Activated CD4-positive, alpha-beta memory T cell treated with anti-CD3 and anti-CD28 coated beads, Interleukin-2, amount 10 ng/mL, durations not matched to agents 7 days and 5 days (primary cell): Measurements from ENCODE around the gene HCST. TPM values are rescaled to one million over a fixed set of nuclear protein-coding genes. Genes with fewer than 3 reads are reported as not detected.
"Not testable (repeated sequence)": the region's sequence is repeated elsewhere in the genome, so short reads cannot be mapped to it uniquely, and the experiment has no call there.

Experiments used
- CTCF ChIA-PET: fragments of 350-600 bp; sonication (Branson Sonifier 250); formaldehyde crosslinking; loops from one replicate; lab custom pipeline; 2021; ENCODE audit warnings: antibody characterized with exemption, inconsistent platforms; lab: Charles Lee
- POLR2A ChIA-PET: fragments of 350-600 bp; sonication (Branson Sonifier 250); formaldehyde crosslinking; loops from one replicate; lab custom pipeline; 2021; ENCODE audit warnings: antibody characterized with exemption; lab: Charles Lee
- DNase-seq: peaks from one replicate; pipeline ENCODE4 v3.0.0-alpha.2; 2020
- H3K27ac Mint-ChIP-seq: one replicate; pipeline ENCODE4 v1.8.0; 2021; ENCODE audit warnings: mild to moderate bottlenecking, mixed read lengths
- H3K27me3 Mint-ChIP-seq: one replicate; pipeline ENCODE4 v1.8.0; 2021; ENCODE audit warnings: mixed read lengths
- H3K36me3 Mint-ChIP-seq: one replicate; pipeline ENCODE4 v1.8.0; 2021; ENCODE audit warnings: low read depth, mixed read lengths
- H3K4me1 Mint-ChIP-seq: one replicate; pipeline ENCODE4 v1.8.0; 2021; ENCODE audit warnings: mixed read lengths
- H3K4me3 Mint-ChIP-seq: one replicate; pipeline ENCODE4 v1.8.0; 2021; ENCODE audit warnings: mild to moderate bottlenecking, mixed read lengths
- H3K9me3 Mint-ChIP-seq: one replicate; pipeline ENCODE4 v1.8.0; 2021; ENCODE audit warnings: mixed read lengths
- total RNA-seq, 2 experiments: library from RNA; stranded (reverse); gene quantifications; one replicate each; pipeline ENCODE4 v1.2.3, GENCODE V29; 2021

The HCST gene
- total RNA-seq, 2 experiments from 2014 or later: 204 to 218 TPM

GRCh38 chr19:35885225-35885738 lies 17.0 kb upstream of the HCST start:
- Mint-ChIP-seq H3K27me3 (no peaks in the 10 kb centered on the region), H3K9me3 (no peaks in the 10 kb centered on the region), H3K4me3 (no peak overlapping the region), H3K27ac (no peak overlapping the region), H3K4me1 (peaks cover 4% of the 10 kb centered on the region), H3K36me3 (peaks cover 41% of the 10 kb centered on the region)
- DNase-seq: no peak
- ChIA-PET CTCF (interaction anchor here (7.3 kb wide), 1 partner anchor 46 kb away, joined by 120 read pairs; no protein-coding TSS in a partner anchor), POLR2A (interaction anchor here (1.0 to 4.9 kb wide), 2 partner anchors 23 to 46 kb away, joined by 3 to 38 read pairs; partner anchors contain the start of gene TYROBP)

GRCh38 chr19:35885904-35886303 lies 16.4 kb upstream of the HCST start:
- ChIA-PET CTCF (no interaction called here), POLR2A (interaction anchor here (1.0 to 4.9 kb wide), 2 partner anchors 23 to 46 kb away, joined by 3 to 38 read pairs; partner anchors contain the start of gene TYROBP)
- no peak overlapping the region for H3K4me3 Mint-ChIP-seq
- peaks cover 45% of the 10 kb centered on the region for H3K36me3 Mint-ChIP-seq
- no peaks in the 10 kb centered on the region for H3K9me3 Mint-ChIP-seq
- no peak for DNase-seq
- H3K27me3 Mint-ChIP-seq: no peaks in the 10 kb centered on the region
- no peak overlapping the region for H3K27ac Mint-ChIP-seq
- H3K4me1 Mint-ChIP-seq: peaks cover 5% of the 10 kb centered on the region

DNA sequence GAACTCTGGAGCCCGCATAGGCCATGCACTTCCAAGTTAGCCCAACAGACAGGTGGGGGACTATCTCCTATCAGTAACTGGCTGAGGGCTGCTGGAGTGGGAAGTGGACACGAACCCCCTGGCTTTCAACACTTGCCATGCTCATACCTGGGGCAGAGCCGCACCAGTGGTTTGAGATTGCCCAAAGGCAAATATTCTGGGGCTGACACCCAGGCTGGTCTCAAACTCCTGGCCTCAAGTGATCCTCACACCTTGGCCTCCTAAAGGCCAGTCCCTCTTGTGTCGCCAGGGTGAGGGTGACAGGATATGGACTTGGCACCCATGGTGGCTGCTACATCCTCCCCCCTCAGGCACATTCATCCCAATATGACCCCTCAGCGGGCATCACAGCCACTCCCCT lies 15.1 kb upstream of the HCST start:
- H3K27me3 Mint-ChIP-seq: no peaks in the 10 kb centered on the region
- H3K4me1 Mint-ChIP-seq: peaks cover 4% of the 10 kb centered on the region
- no peaks in the 10 kb centered on the region for H3K9me3 Mint-ChIP-seq
- POLR2A ChIA-PET: interaction anchor here (0.7 kb wide), 1 partner anchor 44 kb away, joined by 3 read pairs; no protein-coding TSS in a partner anchor
- DNase-seq: no peak
- no peak overlapping the region for H3K27ac Mint-ChIP-seq
- H3K4me3 Mint-ChIP-seq: no peak overlapping the region
- CTCF ChIA-PET: no interaction called here
- H3K36me3 Mint-ChIP-seq: peaks cover 49% of the 10 kb centered on the region

- no peak for DNase-seq
- ChIA-PET CTCF (no interaction called here), POLR2A (no interaction called here)
- H3K9me3 Mint-ChIP-seq: no peaks in the 10 kb centered on the region
- no peak overlapping the region for H3K27ac Mint-ChIP-seq
- H3K4me3 Mint-ChIP-seq: no peak overlapping the region
- H3K27me3 Mint-ChIP-seq: no peaks in the 10 kb centered on the region
- H3K36me3 Mint-ChIP-seq: peaks cover 59% of the 10 kb centered on the region
- peaks cover 5% of the 10 kb centered on the region for H3K4me1 Mint-ChIP-seq
These were observed 13.9 kb upstream of the HCST start for GRCh38 chr19:35888398-35888797.

- POLR2A ChIA-PET: no interaction called here
- no peaks in the 10 kb centered on the region for H3K27me3 Mint-ChIP-seq
- H3K4me1 Mint-ChIP-seq: peaks cover 5% of the 10 kb centered on the region
- H3K9me3 Mint-ChIP-seq: no peaks in the 10 kb centered on the region
- no peak overlapping the region for H3K4me3 Mint-ChIP-seq
- H3K36me3 Mint-ChIP-seq: peaks cover 69% of the 10 kb centered on the region
- CTCF ChIA-PET: no interaction called here
- DNase-seq: no peak
- no peak overlapping the region for H3K27ac Mint-ChIP-seq
These were observed 12.8 kb upstream of the HCST start for GRCh38 chr19:35889370-35890112.

DNA sequence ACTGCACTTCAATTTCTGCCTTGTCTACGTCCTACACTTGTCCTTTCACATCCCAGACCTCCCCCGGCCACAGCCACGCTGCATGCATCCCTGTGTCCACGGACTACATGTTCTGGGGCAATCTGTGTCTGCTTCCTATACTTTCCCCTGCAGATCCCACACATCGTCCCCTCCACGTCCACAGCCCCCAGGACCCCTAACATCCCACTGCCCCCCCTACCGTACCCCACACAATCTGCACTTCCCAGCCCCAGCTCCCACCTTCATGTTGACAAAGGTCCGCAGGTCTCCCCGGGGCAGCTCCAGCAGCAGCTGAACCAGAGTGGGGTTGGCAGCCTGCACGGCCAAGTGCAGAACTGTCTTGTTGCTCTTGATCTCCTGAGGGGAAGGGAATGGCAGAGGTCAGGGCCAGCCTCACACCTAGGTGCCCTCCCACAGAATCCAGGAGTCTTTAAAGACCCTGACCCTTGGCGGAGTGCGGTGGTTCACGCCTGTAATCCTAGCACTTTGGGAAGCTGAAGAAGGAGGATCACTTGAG lies 12.1 kb upstream of the HCST start:
- Mint-ChIP-seq H3K27me3 (no peaks in the 10 kb centered on the region), H3K36me3 (peaks cover 71% of the 10 kb centered on the region), H3K4me1 (peaks cover 7% of the 10 kb centered on the region), H3K27ac (no peak overlapping the region), H3K9me3 (no peaks in the 10 kb centered on the region), H3K4me3 (no peak overlapping the region)
- DNase-seq: no peak
- POLR2A ChIA-PET: no interaction called here
- CTCF ChIA-PET: no interaction called here

DNA sequence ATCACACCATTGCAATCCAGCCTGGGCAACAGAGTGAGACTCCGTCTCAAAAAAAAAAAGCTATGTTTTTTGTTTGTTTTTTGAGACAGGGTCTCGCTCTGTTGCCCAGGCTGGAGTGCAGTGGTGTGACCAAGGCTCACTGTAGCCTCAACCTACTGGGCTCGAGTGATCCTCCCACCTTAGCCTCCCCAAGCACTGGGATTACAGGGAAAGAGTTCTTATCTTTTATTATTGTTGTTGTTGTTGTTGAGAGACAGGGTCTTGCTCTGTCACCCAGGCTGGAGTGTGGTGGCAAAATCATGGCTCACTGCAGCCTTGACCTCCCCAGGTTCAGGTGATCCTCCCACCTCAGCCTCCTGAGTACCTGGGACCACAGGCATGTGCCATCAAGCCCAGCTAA lies 10.5 kb upstream of the HCST start:
- Mint-ChIP-seq H3K4me1 (peaks cover 15% of the 10 kb centered on the region), H3K36me3 (peaks cover 72% of the 10 kb centered on the region)
- H3K27ac Mint-ChIP-seq, H3K4me3 Mint-ChIP-seq, DNase-seq, H3K27me3 Mint-ChIP-seq, H3K9me3 Mint-ChIP-seq: not testable (repeated sequence)
- POLR2A ChIA-PET: interaction anchor here (0.6 to 1.3 kb wide), 3 partner anchors 11 to 39 kb away, joined by 4 to 5 read pairs (median 5); no protein-coding TSS in a partner anchor
- CTCF ChIA-PET: interaction anchor here (0.5 to 1.2 kb wide), 2 partner anchors 8 to 202 kb away, joined by 4 read pairs; no protein-coding TSS in a partner anchor

GRCh38 chr19:35894342-35894741 lies 8.0 kb upstream of the HCST start:
- CTCF ChIA-PET: interaction anchor here (0.9 to 1.3 kb wide), 2 partner anchors 12 to 37 kb away, joined by 3 read pairs; no protein-coding TSS in a partner anchor
- H3K27ac Mint-ChIP-seq: no peak overlapping the region
- no peaks in the 10 kb centered on the region for H3K27me3 Mint-ChIP-seq
- no peak for DNase-seq
- no peak overlapping the region for H3K4me3 Mint-ChIP-seq
- H3K36me3 Mint-ChIP-seq: peaks cover 69% of the 10 kb centered on the region
- H3K4me1 Mint-ChIP-seq: peaks cover 25% of the 10 kb centered on the region
- POLR2A ChIA-PET: no interaction called here
- no peaks in the 10 kb centered on the region for H3K9me3 Mint-ChIP-seq

GRCh38 chr19:35895911-35896642 lies 6.3 kb upstream of the HCST start:
- ChIA-PET POLR2A (interaction anchor here (1.1 kb wide), 1 partner anchor 34 kb away, joined by 3 read pairs; no protein-coding TSS in a partner anchor), CTCF (no interaction called here)
- no peaks in the 10 kb centered on the region for H3K9me3 Mint-ChIP-seq
- no peaks in the 10 kb centered on the region for H3K27me3 Mint-ChIP-seq
- H3K36me3 Mint-ChIP-seq: peaks cover 57% of the 10 kb centered on the region
- DNase-seq: no peak
- peaks cover 30% of the 10 kb centered on the region for H3K4me1 Mint-ChIP-seq
- peak overlapping the region; percentile 8 for H3K4me3 Mint-ChIP-seq
- H3K27ac Mint-ChIP-seq: no peak overlapping the region

DNA sequence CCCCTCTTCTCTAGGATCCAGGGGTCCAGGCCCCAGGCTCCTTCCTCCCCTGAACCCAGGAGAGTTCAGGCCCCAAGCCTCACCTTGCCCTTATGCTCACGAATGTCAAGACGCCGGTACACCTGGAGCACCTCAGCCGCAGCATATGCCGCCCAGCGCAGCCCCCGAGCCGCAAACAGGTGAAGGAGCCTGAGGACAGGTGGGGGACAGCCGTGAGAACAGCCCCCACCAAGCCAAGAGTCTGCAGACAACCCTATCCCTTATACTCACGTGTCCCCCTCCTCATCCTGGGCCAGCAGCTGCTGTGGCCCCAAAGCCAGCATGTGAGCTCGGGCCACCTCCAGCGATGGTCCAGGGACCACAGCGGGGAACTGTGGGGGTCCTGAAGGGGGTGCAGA lies 5.7 kb upstream of the HCST start:
- DNase-seq: no peak
- Mint-ChIP-seq H3K4me3 (no peak overlapping the region), H3K27me3 (no peaks in the 10 kb centered on the region), H3K4me1 (peaks cover 32% of the 10 kb centered on the region), H3K27ac (no peak overlapping the region), H3K36me3 (peaks cover 56% of the 10 kb centered on the region), H3K9me3 (no peaks in the 10 kb centered on the region)
- CTCF ChIA-PET: interaction anchor here (0.7 to 2.4 kb wide), 2 partner anchors 13 to 35 kb away, joined by 4 to 9 read pairs; no protein-coding TSS in a partner anchor
- POLR2A ChIA-PET: interaction anchor here (1.1 kb wide), 1 partner anchor 33 kb away, joined by 3 read pairs; no protein-coding TSS in a partner anchor

DNA sequence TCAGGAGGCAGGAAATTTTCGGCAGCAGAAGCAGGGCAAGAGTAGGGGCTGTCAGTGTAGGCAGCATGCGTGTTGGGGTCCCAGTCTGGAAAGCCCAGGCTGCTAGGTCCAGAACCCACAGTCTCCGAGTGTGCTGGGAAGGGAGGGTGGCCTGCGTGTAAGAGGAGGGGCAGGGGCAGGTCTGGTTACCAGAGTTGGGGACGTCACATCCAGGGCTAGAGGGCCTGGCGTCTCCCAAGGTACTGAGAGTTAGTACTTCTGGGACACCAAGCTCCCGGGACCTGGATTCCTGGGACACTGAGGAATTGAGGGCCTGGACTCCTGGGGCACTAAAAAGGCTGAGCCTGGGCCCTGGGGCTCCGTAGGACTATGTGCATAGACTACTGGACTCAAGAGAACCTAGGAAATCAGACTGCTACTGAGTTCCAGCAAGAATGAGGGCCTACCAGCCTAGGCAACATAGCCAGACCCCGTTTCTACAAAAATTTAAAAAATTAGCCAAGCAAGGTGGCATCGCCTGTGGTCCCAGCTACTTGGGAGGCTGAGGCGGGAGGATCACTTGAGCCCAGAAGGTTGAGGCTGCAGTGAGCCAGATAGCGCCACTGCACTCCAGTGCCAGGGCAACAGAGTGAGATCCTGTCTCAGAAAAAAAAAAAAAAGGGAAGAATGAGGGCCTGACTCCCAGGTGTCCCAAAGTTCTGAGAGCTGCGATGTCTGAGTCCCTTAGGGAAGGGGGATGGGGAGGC lies 4.5 kb upstream of the HCST start:
- DNase-seq: no peak
- peaks cover 51% of the 10 kb centered on the region for H3K36me3 Mint-ChIP-seq
- CTCF ChIA-PET: interaction anchor here (2.4 kb wide), 1 partner anchor 33 kb away, joined by 9 read pairs; no protein-coding TSS in a partner anchor
- peaks cover 42% of the 10 kb centered on the region for H3K4me1 Mint-ChIP-seq
- POLR2A ChIA-PET: interaction anchor here (0.8 to 1.5 kb wide), 5 partner anchors 14 to 56 kb away, joined by 3 to 10 read pairs (median 9); no protein-coding TSS in a partner anchor
- H3K9me3 Mint-ChIP-seq: no peaks in the 10 kb centered on the region
- no peaks in the 10 kb centered on the region for H3K27me3 Mint-ChIP-seq
- peak overlapping the region; percentile 94 for H3K4me3 Mint-ChIP-seq
- peak overlapping the region; percentile 95 for H3K27ac Mint-ChIP-seq

DNA sequence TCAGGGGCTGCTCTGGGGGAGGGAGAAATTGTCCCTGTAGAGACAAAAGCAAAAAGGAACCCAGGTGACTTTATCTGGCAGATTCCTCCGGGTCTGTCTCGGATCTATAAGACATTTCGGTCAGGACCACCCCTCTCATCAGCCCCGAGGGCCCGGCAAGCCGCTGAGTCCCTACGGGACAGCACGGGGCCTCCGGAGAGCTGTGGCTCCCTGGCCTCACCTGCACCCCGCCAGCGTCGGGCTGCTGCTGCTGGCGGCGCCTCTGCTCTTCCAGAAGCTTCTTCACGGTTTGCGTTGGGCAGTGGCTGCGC lies 3.9 kb upstream of the HCST start:
- DNase-seq: no peak
- Mint-ChIP-seq H3K4me3 (peak overlapping the region; percentile 94), H3K27me3 (no peaks in the 10 kb centered on the region), H3K9me3 (no peaks in the 10 kb centered on the region), H3K27ac (peak overlapping the region; percentile 95), H3K36me3 (peaks cover 51% of the 10 kb centered on the region), H3K4me1 (peaks cover 44% of the 10 kb centered on the region)
- ChIA-PET POLR2A (interaction anchor here (0.8 to 1.5 kb wide), 5 partner anchors 15 to 55 kb away, joined by 3 to 10 read pairs (median 9); no protein-coding TSS in a partner anchor), CTCF (interaction anchor here (2.4 kb wide), 1 partner anchor 33 kb away, joined by 9 read pairs; no protein-coding TSS in a partner anchor)
